Measurements from ENCODE around the gene AUTS2.

The AUTS2 gene

DNA sequence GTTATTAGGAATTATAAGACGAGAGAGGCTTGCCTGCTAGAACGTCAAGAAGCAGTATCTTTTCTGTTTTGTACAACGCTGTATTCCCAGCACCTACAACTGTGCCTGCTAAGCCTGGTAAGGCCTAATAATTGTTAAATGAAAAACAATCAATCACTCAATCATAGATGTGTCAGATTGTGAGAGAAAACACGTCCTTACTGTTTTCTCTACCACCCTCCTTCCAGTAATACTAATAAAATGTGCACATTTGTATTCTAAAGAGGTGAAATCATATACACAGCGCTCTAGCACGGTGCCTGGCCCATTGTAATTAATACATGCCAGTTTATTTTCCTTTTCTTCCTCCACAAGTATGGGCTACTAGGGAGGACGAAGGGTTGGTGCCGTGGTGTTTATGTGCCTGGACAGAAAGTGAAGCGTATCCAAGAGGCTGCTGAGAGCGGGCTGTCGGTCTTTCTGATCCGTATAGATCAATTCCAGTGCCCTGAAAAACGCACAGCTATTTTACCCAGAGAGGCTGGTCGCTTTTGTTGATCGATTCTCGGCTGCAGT, 1.5 kb upstream of the AUTS2 start:
- TF ChIP-seq, protein P1, sequence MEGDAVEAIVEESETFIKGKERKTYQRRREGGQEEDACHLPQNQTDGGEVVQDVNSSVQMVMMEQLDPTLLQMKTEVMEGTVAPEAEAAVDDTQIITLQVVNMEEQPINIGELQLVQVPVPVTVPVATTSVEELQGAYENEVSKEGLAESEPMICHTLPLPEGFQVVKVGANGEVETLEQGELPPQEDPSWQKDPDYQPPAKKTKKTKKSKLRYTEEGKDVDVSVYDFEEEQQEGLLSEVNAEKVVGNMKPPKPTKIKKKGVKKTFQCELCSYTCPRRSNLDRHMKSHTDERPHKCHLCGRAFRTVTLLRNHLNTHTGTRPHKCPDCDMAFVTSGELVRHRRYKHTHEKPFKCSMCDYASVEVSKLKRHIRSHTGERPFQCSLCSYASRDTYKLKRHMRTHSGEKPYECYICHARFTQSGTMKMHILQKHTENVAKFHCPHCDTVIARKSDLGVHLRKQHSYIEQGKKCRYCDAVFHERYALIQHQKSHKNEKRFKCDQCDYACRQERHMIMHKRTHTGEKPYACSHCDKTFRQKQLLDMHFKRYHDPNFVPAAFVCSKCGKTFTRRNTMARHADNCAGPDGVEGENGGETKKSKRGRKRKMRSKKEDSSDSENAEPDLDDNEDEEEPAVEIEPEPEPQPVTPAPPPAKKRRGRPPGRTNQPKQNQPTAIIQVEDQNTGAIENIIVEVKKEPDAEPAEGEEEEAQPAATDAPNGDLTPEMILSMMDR (IDR thresholded peaks at IDR 0.05) = no peak

DNA sequence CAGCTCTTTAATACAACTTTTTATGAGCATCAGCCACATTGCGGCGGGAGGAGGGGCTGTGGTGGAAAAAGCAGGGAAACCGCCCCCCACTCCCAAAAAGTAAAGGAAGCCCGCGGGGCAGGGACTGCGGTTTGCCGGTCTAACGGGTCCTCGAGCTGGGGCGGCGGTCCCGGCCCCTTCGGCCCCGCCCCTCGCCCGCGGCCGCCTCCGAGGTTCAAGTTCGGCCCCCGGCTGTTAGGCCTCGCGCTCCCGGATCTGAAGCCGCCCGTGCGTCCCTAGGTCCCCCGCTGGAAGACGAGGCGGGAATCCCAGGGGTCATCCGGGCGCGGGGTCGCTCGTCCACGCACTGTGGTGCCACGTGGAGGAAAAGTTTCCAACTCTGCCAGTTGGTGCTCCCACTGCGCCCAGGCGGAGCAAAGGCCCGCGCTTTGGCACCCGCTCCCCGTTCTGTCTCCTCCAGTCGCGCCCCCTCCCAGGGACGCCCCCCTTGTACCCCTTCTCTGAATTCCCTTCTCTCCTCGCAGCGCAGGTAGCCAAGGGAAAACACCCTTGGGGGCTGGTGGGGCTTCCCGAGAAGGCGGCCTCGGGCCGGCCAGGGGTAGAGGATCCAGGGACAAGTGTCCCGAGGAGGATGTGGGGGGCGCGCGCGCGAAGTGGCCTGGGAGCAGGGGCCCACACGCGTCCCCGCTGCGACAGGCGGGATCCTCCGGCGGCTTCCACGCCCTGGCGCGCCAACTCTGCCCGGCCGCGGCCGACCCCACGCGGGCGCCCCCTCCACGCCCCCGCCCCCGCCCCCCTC, 798 bp upstream of the AUTS2 start:
- no peaks in the 10 kb centered on the region for H3K36me3 ChIP-seq
- H3K9me3 ChIP-seq = no peaks in the 10 kb centered on the region
- TF ChIP-seq, protein P1 (IDR thresholded peaks at IDR 0.05) = no peak
- peak overlapping the region in 1 of 2 experiments; percentile 25 for H3K4me3 ChIP-seq (ENCODE audit: low read depth in 1 of 2, low read length in 1 of 2)
- peaks cover 96% of the 10 kb centered on the region for H3K27me3 ChIP-seq
- peaks cover 20 to 28% of the 10 kb centered on the region in 2 experiments for H3K4me1 ChIP-seq (ENCODE audit: control insufficient read depth in 1 of 2, insufficient read depth in 1 of 2, low read depth in 1 of 2, low read length in 1 of 2)
- H3K27ac ChIP-seq = no peak overlapping the region

More for the DNA sequence above, 1.5 kb upstream of the AUTS2 start:
- no peak overlapping the region for H3K27ac ChIP-seq
- H3K4me3 ChIP-seq (ENCODE audit: low read depth in 1 of 2, low read length in 1 of 2) = no peak overlapping the region
- H3K36me3 ChIP-seq = no peaks in the 10 kb centered on the region
- peaks cover 92% of the 10 kb centered on the region for H3K27me3 ChIP-seq
- no peaks in the 10 kb centered on the region for H3K9me3 ChIP-seq
- H3K4me1 ChIP-seq (ENCODE audit: control insufficient read depth in 1 of 2, insufficient read depth in 1 of 2, low read depth in 1 of 2, low read length in 1 of 2) = peaks cover 20 to 28% of the 10 kb centered on the region in 2 experiments

DNA sequence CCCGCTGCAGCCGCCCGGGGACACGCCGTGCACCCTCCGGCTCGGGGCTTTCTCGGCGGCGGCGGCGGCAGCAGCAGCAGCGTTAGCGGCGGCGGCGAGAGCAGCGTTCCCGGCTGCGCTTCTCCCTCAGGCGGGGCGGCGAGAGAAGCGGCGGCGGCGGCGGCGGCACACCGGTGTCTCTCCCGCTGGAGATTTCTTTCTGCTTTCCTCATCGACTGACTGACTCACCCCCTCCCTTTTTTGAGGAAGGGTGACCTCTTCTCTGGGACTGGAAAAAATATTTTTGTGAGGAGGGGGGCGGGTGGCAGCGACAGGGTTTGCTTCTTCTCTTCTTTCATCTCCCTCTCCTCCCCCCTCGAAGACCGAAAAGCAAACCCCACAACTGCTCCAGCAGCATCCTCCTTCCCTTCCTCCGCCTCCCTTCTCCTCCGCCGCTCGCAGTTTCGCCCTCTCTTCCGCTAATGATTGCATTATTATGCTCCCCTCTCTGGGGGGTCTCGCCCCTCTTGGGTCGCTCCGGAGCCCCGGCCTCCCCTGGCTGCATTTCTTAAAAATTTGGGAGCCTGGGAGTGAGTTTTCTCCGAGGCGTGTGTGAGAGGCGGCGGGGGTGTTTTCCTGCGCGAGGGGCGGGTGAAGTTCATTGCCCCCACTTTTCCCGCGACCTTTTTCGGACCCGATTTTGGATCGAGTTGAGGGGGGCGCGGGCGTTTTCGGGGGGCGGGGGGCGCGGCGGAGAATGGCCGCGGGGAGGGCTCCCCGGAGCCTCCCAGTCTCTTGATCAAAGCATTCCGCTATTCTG, 411 bp downstream of the AUTS2 start:
- TF ChIP-seq, protein P1 (IDR thresholded peaks at IDR 0.05) = no peak
- H3K4me3 ChIP-seq (ENCODE audit: low read depth in 1 of 2, low read length in 1 of 2) = peak overlapping the region; percentile 54 to 59
- no peaks in the 10 kb centered on the region for H3K36me3 ChIP-seq
- H3K27me3 ChIP-seq = peaks cover 94% of the 10 kb centered on the region
- no peak overlapping the region for H3K27ac ChIP-seq
- no peaks in the 10 kb centered on the region for H3K9me3 ChIP-seq
- H3K4me1 ChIP-seq (ENCODE audit: control insufficient read depth in 1 of 2, insufficient read depth in 1 of 2, low read depth in 1 of 2, low read length in 1 of 2) = peaks cover 20 to 28% of the 10 kb centered on the region in 2 experiments

DNA sequence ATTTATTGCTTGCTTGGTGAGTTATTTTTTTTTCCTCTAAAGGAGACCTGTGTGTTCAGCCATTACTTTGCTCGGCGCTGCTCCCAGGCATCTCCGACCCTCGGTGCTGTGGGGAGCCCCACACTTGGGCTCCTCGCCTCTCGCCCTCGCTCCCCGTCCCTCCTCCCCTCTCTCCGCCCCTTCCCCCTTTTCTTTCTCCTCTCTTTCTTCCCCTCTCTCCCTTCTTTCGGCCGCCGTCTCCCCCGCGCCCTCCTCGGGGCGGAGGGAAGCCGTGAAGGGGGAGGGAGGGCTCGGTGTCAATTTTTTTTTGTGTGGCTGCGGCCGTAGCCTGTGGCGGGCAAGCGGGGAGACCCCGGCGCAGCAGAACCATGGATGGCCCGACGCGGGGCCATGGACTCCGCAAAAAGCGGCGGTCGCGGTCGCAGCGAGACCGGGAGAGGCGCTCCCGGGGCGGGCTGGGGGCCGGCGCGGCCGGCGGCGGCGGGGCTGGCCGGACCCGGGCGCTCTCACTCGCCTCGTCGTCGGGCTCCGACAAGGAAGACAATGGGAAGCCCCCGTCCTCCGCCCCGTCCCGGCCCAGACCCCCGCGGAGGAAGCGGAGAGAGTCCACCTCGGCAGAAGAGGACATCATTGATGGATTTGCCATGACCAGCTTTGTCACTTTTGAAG, 1.1 kb downstream of the AUTS2 start:
- Histone ChIP-seq H3K9me3 (no peaks in the 10 kb centered on the region), H3K4me1 (ENCODE audit: control insufficient read depth in 1 of 2, insufficient read depth in 1 of 2, low read depth in 1 of 2, low read length in 1 of 2) (peaks cover 20 to 28% of the 10 kb centered on the region in 2 experiments), H3K27ac (no peak overlapping the region), H3K27me3 (peaks cover 94% of the 10 kb centered on the region), H3K36me3 (no peaks in the 10 kb centered on the region), H3K4me3 (ENCODE audit: low read depth in 1 of 2, low read length in 1 of 2) (peak overlapping the region; percentile 54 to 59)
- TF ChIP-seq, protein P1 (IDR thresholded peaks at IDR 0.05) = no peak

All from neutrophil (primary cell).